GM18867 (cell line): ENCODE results near the gene EGR4.

ENCODE experiments used
- ATAC-seq: cut with Tn5 transposase; IDR thresholded peaks from one replicate; pipeline ENCODE4 v1.9.1; 2021; ENCODE audit warnings: mild to moderate bottlenecking, moderate library complexity; ENCODE audit not compliant: unreplicated experiment

EGR4 gene

GRCh38 chr2:73250872-73251846 lies 42.2 kb downstream of the EGR4 start:
- ATAC-seq: no peak

- no peak for ATAC-seq
Measured at GRCh38 chr2:73249636-73250035, 43.7 kb downstream of the EGR4 start.

GRCh38 chr2:73246850-73247249 lies 46.5 kb downstream of the EGR4 start:
- ATAC-seq: no peak

- no peak for ATAC-seq
Measured at GRCh38 chr2:73244580-73244979, 48.8 kb downstream of the EGR4 start.

- no peak for ATAC-seq
Measured at GRCh38 chr2:73243884-73244570, 49.3 kb downstream of the EGR4 start.
